Loucy (cell line): ENCODE data around the gene ASB11.

Experiments
- H2AFZ ChIP-seq: fragments of 200-600 bp; sonication (generic); 2 replicates; pipeline ENCODE4 v1.6.0; 2016; ENCODE audit warnings: antibody characterized with exemption, mild to moderate bottlenecking, low read length, moderate library complexity
- H3F3A ChIP-seq: fragments of 200-600 bp; 2 replicates; pipeline ENCODE4 v1.6.0; 2016; ENCODE audit warnings: antibody characterized with exemption, low read depth, mild to moderate bottlenecking
- H3K27me3 ChIP-seq: fragments of 200-600 bp; sonication (generic); 2 replicates; pipeline ENCODE4 v1.6.1; 2014; ENCODE audit warnings: low read length, mild to moderate bottlenecking; ENCODE audit not compliant: insufficient read depth, poor library complexity, severe bottlenecking
- H3K36me3 ChIP-seq: fragments of 200-600 bp; sonication (generic); 2 replicates; pipeline ENCODE4 v1.6.1; 2016; ENCODE audit warnings: low read length; ENCODE audit not compliant: insufficient read depth
- H3K4me1 ChIP-seq: fragments of 200-600 bp; sonication (generic); 2 replicates; pipeline ENCODE4 v1.5.1; 2014; ENCODE audit warnings: low read length, mild to moderate bottlenecking; ENCODE audit not compliant: insufficient read depth, poor library complexity, severe bottlenecking
- H3K4me2 ChIP-seq: fragments of 200-600 bp; sonication (generic); 2 replicates; pipeline ENCODE4 v1.6.0; 2014; ENCODE audit warnings: antibody characterized with exemption, low read length, low read depth, mild to moderate bottlenecking; ENCODE audit not compliant: poor library complexity, severe bottlenecking
- H3K4me3 ChIP-seq: fragments of 200-600 bp; sonication (generic); 2 replicates; pipeline ENCODE4 v1.5.1; 2014; ENCODE audit warnings: low read length, mild to moderate bottlenecking, mixed read lengths; ENCODE audit not compliant: poor library complexity, severe bottlenecking
- H3K79me2 ChIP-seq: fragments of 200-600 bp; sonication (generic); 2 replicates; pipeline ENCODE4 v1.6.1; 2014; ENCODE audit warnings: low read length; ENCODE audit not compliant: insufficient read depth
- H3K9ac ChIP-seq: fragments of 200-600 bp; sonication (generic); 2 replicates; pipeline ENCODE4 v1.6.0; 2014; ENCODE audit warnings: mild to moderate bottlenecking, low read depth, low read length, moderate library complexity; ENCODE audit not compliant: poor library complexity, severe bottlenecking
- H3K9me2 ChIP-seq: fragments of 200-600 bp; sonication (generic); replicated peaks from 2 replicates; pipeline ENCODE4 v1.6.1; 2016; ENCODE audit warnings: low read depth, low read length, mixed read lengths
- H3K9me3 ChIP-seq: fragments of 200-600 bp; sonication (generic); 2 replicates; pipeline ENCODE4 v1.6.1; 2014; ENCODE audit warnings: mild to moderate bottlenecking, antibody characterized with exemption, low read length, low read depth; ENCODE audit not compliant: insufficient read depth
- H4K20me1 ChIP-seq: fragments of 200-600 bp; sonication (generic); 2 replicates; pipeline ENCODE4 v1.6.0; 2014; ENCODE audit warnings: antibody characterized with exemption, low read length, mild to moderate bottlenecking; ENCODE audit not compliant: insufficient read depth, poor library complexity, severe bottlenecking
- EZH2phosphoT487 ChIP-seq: fragments of 200-600 bp; IDR thresholded peaks from 2 replicates; pipeline ENCODE4 v1.6.1; 2018; ENCODE audit warnings: antibody characterized with exemption, mild to moderate bottlenecking, moderate library complexity, borderline replicate concordance
- TF ChIP-seq, protein P1 (sequence below): fragments of 200-600 bp; sonication (generic); conservative IDR thresholded peaks from 2 replicates; pipeline ENCODE4 v1.5.1; 2014; ENCODE audit warnings: mild to moderate bottlenecking, antibody characterized with exemption, low read length

The ASB11 gene, protein sequence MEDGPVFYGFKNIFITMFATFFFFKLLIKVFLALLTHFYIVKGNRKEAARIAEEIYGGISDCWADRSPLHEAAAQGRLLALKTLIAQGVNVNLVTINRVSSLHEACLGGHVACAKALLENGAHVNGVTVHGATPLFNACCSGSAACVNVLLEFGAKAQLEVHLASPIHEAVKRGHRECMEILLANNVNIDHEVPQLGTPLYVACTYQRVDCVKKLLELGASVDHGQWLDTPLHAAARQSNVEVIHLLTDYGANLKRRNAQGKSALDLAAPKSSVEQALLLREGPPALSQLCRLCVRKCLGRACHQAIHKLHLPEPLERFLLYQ

DNA sequence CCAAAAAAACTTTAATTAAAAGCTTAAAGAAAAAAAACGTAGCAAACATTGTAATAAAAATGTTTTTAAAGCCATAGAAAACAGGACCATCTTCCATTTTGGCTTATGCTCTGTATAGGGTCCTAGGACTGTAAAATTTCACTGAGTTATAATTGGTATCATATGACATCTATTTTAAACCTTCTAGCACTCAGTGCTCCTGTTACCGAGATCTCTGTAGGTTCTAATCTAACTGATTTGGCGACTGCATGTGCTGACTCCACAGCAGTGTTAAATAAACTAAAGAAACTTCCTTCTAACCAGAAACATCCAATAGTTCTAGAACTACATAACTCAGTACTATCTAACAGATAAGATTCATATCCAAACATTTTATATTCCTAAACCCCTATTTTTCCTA lies at the start of gene ASB11:
Gene ASB11 (minus strand): TSS at position 132 of the 400 bp plus-strand sequence. CDS start 35 bp downstream, at position 97.
- H3K4me3 ChIP-seq, result no peak within 1 kb of the TSS
- H3K4me2 ChIP-seq, result no peak within 1 kb of the TSS
- H3K36me3 ChIP-seq, result peaks cover 1% of the 10 kb centered on the region; the same call in 1 of the 2 replicates
- H2AFZ ChIP-seq, result no peak within 1 kb of the TSS
- H3K9ac ChIP-seq, result no peak within 1 kb of the TSS
- TF ChIP-seq EZH2phosphoT487, result no peak
- TF ChIP-seq, protein P1, sequence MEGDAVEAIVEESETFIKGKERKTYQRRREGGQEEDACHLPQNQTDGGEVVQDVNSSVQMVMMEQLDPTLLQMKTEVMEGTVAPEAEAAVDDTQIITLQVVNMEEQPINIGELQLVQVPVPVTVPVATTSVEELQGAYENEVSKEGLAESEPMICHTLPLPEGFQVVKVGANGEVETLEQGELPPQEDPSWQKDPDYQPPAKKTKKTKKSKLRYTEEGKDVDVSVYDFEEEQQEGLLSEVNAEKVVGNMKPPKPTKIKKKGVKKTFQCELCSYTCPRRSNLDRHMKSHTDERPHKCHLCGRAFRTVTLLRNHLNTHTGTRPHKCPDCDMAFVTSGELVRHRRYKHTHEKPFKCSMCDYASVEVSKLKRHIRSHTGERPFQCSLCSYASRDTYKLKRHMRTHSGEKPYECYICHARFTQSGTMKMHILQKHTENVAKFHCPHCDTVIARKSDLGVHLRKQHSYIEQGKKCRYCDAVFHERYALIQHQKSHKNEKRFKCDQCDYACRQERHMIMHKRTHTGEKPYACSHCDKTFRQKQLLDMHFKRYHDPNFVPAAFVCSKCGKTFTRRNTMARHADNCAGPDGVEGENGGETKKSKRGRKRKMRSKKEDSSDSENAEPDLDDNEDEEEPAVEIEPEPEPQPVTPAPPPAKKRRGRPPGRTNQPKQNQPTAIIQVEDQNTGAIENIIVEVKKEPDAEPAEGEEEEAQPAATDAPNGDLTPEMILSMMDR, result no peak
- H3K9me3 ChIP-seq, result no peaks in the 10 kb centered on the region
- no peaks in the 10 kb centered on the region for H3K79me2 ChIP-seq
- no peaks in the 10 kb centered on the region for H3K27me3 ChIP-seq
- no peaks in the 10 kb centered on the region for H3K9me2 ChIP-seq
- H3K4me1 ChIP-seq, result no peaks in the 10 kb centered on the region
- no peaks in the 10 kb centered on the region for H4K20me1 ChIP-seq
- H3F3A ChIP-seq, result no peaks in the 10 kb centered on the region

DNA sequence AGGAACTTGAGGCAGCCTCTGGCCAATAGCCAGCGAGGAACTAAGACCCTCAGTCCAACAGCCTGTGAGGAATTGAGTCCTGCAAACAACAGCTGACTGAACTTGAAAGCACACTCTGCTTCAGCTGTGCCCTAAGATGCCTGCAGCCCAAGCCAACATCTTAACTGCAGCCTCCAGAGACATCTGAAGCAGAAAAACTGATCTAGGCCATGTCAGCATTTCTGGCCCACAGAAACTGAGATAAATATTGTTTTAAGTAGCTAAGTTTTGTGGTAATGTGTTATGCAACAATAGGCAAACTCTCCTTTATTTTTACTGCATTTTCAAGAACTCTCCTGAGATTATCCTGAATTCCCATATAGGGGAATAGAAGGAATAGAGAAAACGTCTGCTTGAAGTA lies 44.3 kb upstream of the ASB11 start:
- Histone ChIP-seq H2AFZ (no peak overlapping the region), H3K27me3 (no peaks in the 10 kb centered on the region), H3K9me2 (no peaks in the 10 kb centered on the region), H4K20me1 (no peaks in the 10 kb centered on the region), H3K9ac (no peak overlapping the region), H3K9me3 (no peaks in the 10 kb centered on the region), H3K4me3 (no peak overlapping the region), H3K4me1 (no peaks in the 10 kb centered on the region), H3K4me2 (no peak overlapping the region), H3K79me2 (no peaks in the 10 kb centered on the region), H3F3A (no peaks in the 10 kb centered on the region), H3K36me3 (no peaks in the 10 kb centered on the region)
- TF ChIP-seq, protein P1, result no peak
- TF ChIP-seq EZH2phosphoT487, result no peak

DNA sequence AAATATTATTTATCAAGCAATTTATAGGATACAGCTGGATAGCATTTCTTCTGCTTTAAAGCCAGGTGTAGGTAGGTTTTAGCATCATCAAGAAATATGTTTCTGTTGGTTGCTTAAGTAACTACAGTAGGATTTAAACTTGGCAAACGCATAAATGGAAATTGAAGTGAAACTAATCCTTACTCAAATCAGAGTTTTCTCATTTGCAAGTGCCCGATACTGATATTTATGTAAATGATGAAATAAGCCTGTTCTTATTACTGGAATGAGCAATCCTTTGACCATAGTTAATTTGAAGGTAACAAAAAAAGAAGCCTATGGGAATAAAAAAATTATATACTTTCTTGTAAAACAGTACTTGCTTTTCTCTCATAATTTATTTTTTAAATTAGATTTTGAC lies 43.1 kb upstream of the ASB11 start:
- H3K27me3 ChIP-seq, result no peaks in the 10 kb centered on the region
- H3K4me3 ChIP-seq, result no peak overlapping the region
- no peaks in the 10 kb centered on the region for H3F3A ChIP-seq
- no peaks in the 10 kb centered on the region for H3K36me3 ChIP-seq
- H3K9ac ChIP-seq, result no peak overlapping the region
- no peak overlapping the region for H3K4me2 ChIP-seq
- H4K20me1 ChIP-seq, result no peaks in the 10 kb centered on the region
- H2AFZ ChIP-seq, result no peak overlapping the region
- no peaks in the 10 kb centered on the region for H3K4me1 ChIP-seq
- TF ChIP-seq, protein P1, result no peak
- no peak for TF ChIP-seq EZH2phosphoT487
- H3K79me2 ChIP-seq, result no peaks in the 10 kb centered on the region
- H3K9me2 ChIP-seq, result no peaks in the 10 kb centered on the region
- no peaks in the 10 kb centered on the region for H3K9me3 ChIP-seq
